Osteoblast (primary cell): ENCODE data around the gene TCERG1L. TPM values are rescaled to one million over a fixed set of nuclear protein-coding genes. Genes with fewer than 3 reads are reported as not detected.

ENCODE experiments used
- DNase-seq: peaks from one replicate; pipeline ENCODE4 v3.0.0; 2011; ENCODE audit warnings: low spot score, mixed read lengths; ENCODE audit not compliant: insufficient read length; ENCODE audit errors: missing footprints
- H2AFZ ChIP-seq: 2 replicates; pipeline ENCODE4 v1.6.0; 2011; ENCODE audit warnings: mild to moderate bottlenecking, low read length
- H3K27ac ChIP-seq: 2 replicates; pipeline ENCODE4 v1.5.1; 2011; ENCODE audit warnings: mild to moderate bottlenecking, low read depth, low read length, moderate library complexity
- H3K27me3 ChIP-seq: 2 replicates; pipeline ENCODE4 v1.6.0; 2012; ENCODE audit warnings: mild to moderate bottlenecking, control low read depth, inconsistent platforms, low read length, moderate library complexity; ENCODE audit not compliant: insufficient read depth
- H3K36me3 ChIP-seq: 2 replicates; pipeline ENCODE4 v1.5.1; 2011; ENCODE audit warnings: mild to moderate bottlenecking, low read length, control low read depth, moderate library complexity; ENCODE audit not compliant: insufficient read depth
- H3K4me1 ChIP-seq: 2 replicates; pipeline ENCODE4 v1.5.1; 2011; ENCODE audit warnings: mild to moderate bottlenecking, low read length, control low read depth, moderate library complexity; ENCODE audit not compliant: insufficient read depth
- H3K4me2 ChIP-seq: 2 replicates; pipeline ENCODE4 v1.6.0; 2011; ENCODE audit warnings: mild to moderate bottlenecking, low read length; ENCODE audit not compliant: insufficient read depth
- H3K4me3 ChIP-seq: fragments of 200-600 bp; sonication (generic); 3 replicates; pipeline ENCODE4 v1.5.1; 2012; ENCODE audit warnings: mild to moderate bottlenecking, low read length, inconsistent platforms; ENCODE audit not compliant: insufficient read depth
- H3K79me2 ChIP-seq: 2 replicates; pipeline ENCODE4 v1.6.0; 2012; ENCODE audit warnings: mild to moderate bottlenecking, low read length, control low read depth, inconsistent platforms; ENCODE audit not compliant: insufficient read depth
- H3K9me3 ChIP-seq: 2 replicates; pipeline ENCODE4 v1.5.1; 2011; ENCODE audit warnings: low read depth, low read length, control low read depth
- H4K20me1 ChIP-seq: 2 replicates; pipeline ENCODE4 v1.6.0; 2012; ENCODE audit warnings: mild to moderate bottlenecking, low read length, control low read depth; ENCODE audit not compliant: insufficient read depth
- total RNA-seq: library from RNA; depleted of rRNA; stranded (reverse); fragments of >200 nt; gene quantifications from 2 replicates; pipeline ENCODE4 v1.2.3, GENCODE V29; 2012
- TF ChIP-seq, protein P1 (sequence below): IDR thresholded peaks from 2 replicates; pipeline ENCODE4 v1.5.1; 2011; ENCODE audit warnings: mild to moderate bottlenecking, low read depth, low read length, moderate library complexity; ENCODE audit errors: extremely low read depth

TCERG1L gene
- total RNA-seq, 1 donor: under 0.01 TPM

DNA sequence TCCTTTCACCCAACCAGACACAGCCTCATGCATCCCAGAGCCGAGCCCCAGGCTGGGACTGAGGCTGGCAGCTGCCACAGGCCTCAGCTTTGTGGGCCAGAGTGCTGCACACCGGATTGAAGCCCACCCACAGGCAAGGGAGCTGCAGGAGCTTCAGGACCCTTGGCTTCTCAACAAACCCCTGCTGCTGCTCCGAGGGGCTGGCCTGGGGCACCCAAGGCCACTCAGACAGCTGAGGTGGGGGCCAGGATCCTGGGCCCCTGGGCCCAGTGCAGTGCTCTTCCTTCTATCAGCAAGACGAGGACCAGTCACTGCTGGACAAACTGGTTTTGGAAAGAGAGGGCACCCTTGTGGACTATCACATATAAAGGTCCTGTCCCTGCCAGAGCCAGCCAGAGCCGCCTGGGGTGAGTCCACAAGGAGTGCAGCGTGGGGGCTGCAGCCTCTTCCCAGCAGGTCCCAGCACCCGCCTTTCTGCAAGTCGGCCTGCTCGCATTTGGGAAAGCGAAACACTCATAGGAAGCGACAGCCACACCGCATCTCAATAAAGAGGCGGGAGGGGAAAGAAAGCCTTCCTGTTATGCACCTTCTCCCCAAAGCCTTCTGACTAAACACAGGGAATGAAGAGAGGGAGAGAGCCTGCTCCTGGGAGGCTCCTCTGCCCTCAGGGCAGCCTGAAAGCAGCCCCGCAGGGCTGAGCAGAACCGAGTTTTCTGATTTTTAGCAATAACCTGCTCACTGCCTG, 9.5 kb upstream of the TCERG1L start:
- Histone ChIP-seq H3K9me3 (no peaks in the 10 kb centered on the region), H3K27ac (no peak overlapping the region), H3K4me1 (no peaks in the 10 kb centered on the region), H4K20me1 (no peaks in the 10 kb centered on the region), H2AFZ (no peak overlapping the region), H3K36me3 (no peaks in the 10 kb centered on the region), H3K4me3 (no peak overlapping the region), H3K27me3 (no peaks in the 10 kb centered on the region), H3K79me2 (no peaks in the 10 kb centered on the region), H3K4me2 (no peak overlapping the region)
- TF ChIP-seq, protein P1, sequence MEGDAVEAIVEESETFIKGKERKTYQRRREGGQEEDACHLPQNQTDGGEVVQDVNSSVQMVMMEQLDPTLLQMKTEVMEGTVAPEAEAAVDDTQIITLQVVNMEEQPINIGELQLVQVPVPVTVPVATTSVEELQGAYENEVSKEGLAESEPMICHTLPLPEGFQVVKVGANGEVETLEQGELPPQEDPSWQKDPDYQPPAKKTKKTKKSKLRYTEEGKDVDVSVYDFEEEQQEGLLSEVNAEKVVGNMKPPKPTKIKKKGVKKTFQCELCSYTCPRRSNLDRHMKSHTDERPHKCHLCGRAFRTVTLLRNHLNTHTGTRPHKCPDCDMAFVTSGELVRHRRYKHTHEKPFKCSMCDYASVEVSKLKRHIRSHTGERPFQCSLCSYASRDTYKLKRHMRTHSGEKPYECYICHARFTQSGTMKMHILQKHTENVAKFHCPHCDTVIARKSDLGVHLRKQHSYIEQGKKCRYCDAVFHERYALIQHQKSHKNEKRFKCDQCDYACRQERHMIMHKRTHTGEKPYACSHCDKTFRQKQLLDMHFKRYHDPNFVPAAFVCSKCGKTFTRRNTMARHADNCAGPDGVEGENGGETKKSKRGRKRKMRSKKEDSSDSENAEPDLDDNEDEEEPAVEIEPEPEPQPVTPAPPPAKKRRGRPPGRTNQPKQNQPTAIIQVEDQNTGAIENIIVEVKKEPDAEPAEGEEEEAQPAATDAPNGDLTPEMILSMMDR: no peak
- DNase-seq: peak; percentile 71

DNA sequence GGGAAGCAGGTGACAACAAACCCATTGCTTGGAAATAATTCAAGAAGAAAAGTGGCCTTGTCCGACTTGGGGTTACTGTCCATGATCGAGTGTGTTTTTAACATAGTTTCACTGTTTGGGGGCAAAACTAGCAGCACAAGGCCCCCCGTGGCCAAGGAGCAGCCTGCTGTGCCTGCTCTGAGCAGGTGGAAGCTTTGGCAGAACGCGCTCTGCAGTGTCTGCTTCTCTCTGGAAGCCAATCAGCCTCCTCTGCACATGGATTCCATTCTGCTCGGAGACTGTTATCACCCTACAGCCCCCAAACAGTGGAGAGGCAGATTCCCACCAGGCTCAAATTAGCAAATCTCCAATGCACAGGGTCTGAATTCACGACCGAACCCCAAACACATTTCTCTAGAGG, 7.3 kb upstream of the TCERG1L start:
- Histone ChIP-seq H4K20me1 (no peaks in the 10 kb centered on the region), H3K4me3 (no peak overlapping the region), H3K4me2 (no peak overlapping the region), H3K36me3 (no peaks in the 10 kb centered on the region), H3K9me3 (no peaks in the 10 kb centered on the region), H2AFZ (no peak overlapping the region), H3K27me3 (no peaks in the 10 kb centered on the region), H3K79me2 (no peaks in the 10 kb centered on the region), H3K27ac (no peak overlapping the region), H3K4me1 (no peaks in the 10 kb centered on the region)
- no peak for DNase-seq
- TF ChIP-seq, protein P1: no peak

DNA sequence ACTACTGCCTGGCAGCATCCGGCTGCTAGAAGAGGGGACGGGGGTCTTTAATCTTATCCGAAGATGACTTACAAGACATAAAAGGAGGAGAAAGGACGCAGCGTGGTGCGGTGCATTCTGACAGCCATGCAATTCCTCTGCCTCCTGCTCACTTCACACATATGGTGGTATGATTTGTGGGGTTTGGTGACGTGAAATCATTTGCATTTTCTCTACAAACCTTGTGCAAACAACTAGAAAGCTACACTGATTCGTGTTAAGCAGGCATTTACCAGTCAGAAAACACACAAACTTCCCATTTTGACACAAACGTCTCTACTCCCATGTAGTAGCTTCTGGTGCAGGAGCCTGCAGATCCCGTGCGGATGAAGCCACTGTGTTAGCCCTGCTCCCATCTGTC, 6.8 kb upstream of the TCERG1L start:
- Histone ChIP-seq H2AFZ (no peak overlapping the region), H4K20me1 (no peaks in the 10 kb centered on the region), H3K4me3 (no peak overlapping the region), H3K9me3 (no peaks in the 10 kb centered on the region), H3K4me1 (no peaks in the 10 kb centered on the region), H3K27me3 (no peaks in the 10 kb centered on the region), H3K79me2 (no peaks in the 10 kb centered on the region), H3K27ac (no peak overlapping the region), H3K36me3 (no peaks in the 10 kb centered on the region), H3K4me2 (no peak overlapping the region)
- TF ChIP-seq, protein P1: no peak
- DNase-seq: no peak

DNA sequence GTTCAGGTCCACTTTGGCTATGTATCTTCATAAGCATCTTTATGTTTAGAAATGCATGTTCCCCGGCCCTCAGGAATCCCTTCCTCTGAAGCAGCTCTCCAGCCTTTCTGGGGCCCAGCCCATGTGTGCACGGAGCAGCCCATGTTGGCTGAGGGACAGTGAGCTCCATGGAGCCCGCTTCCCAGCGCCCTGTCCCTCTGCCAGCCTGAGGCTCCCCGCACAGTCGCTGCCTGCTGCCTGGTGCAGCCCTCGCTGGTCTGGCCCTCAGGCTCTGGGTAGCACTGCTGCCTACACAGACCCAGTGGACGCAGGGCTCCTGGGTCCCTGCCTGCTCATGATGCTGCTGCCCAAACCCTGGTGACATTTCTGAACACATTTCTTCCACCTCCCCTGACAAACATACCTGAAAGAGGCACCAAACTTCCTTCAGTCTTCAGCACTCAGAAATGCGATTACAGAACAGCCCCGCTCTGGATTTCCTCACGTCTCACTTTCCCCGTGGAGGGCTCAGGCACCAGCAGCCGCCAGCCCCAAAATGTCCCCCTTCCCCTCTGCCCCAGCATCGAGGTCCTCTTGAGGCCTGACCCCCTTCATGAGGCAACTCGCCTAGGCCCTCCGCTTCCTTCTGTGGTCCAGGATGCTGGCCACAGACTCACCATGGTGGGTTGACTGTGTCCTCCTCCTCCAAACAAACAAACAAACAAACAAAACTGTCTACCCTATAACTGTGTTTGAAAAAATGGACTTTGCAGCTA, 5.0 kb upstream of the TCERG1L start:
- Histone ChIP-seq H3K9me3 (no peaks in the 10 kb centered on the region), H3K4me2 (no peak overlapping the region), H3K79me2 (no peaks in the 10 kb centered on the region), H3K27ac (no peak overlapping the region), H3K4me1 (no peaks in the 10 kb centered on the region), H4K20me1 (no peaks in the 10 kb centered on the region), H3K27me3 (no peaks in the 10 kb centered on the region), H3K36me3 (no peaks in the 10 kb centered on the region), H3K4me3 (no peak overlapping the region), H2AFZ (no peak overlapping the region)
- DNase-seq: peak; percentile 65
- TF ChIP-seq, protein P1: no peak
